Heart right ventricle (tissue), 16 donors: Measurements from ENCODE around the gene KIF2C. TPM values are rescaled to one million over a fixed set of nuclear protein-coding genes. Genes with fewer than 3 reads are reported as not detected.
A peak's percentile ranks its signal among the peaks of the same experiment; 100 is the strongest.

ENCODE experiments used
- ATAC-seq, 8 donors: fragments of 200-7000 bp; cut with Tn5 transposase; one replicate each; pipeline ENCODE4 v1.9.1; 2020; ENCODE audit warnings: mild to moderate bottlenecking in 8 of 8, moderate library complexity in 8 of 8, moderate number of reproducible peaks in 1 of 8
- DNase-seq, 2 donors: peaks; one replicate each; pipeline ENCODE4 v3.0.0-alpha.2; 2020
- H3K27ac ChIP-seq, 10 donors: fragments of 200-600 bp; sonication (generic) in 2 of 10; one replicate each; pipeline versions ENCODE4 v1.5.0 to v1.8.0; 2020 to 2022; ENCODE audit warnings: mild to moderate bottlenecking in 3 of 10
- H3K27me3 ChIP-seq, 7 donors: fragments of 200-600 bp; one replicate each; pipeline ENCODE4 v1.8.0; 2021 to 2022; ENCODE audit warnings: mild to moderate bottlenecking in 2 of 7
- H3K36me3 ChIP-seq, 9 donors: fragments of 200-600 bp; sonication (generic) in 1 of 9; one replicate each; pipeline versions ENCODE4 v1.5.0 to v1.8.0; 2020 to 2022; ENCODE audit warnings: mild to moderate bottlenecking in 2 of 9
- H3K4me1 ChIP-seq, 9 donors: fragments of 200-600 bp; sonication (generic) in 1 of 9; one replicate each; pipeline versions ENCODE4 v1.5.0 to v1.8.0; 2020 to 2022; ENCODE audit warnings: mild to moderate bottlenecking in 4 of 9
- H3K4me3 ChIP-seq, 10 donors: fragments of 200-600 bp; sonication (generic) in 2 of 10; one replicate each; pipeline versions ENCODE4 v1.5.0 to v1.8.0; 2020 to 2022; ENCODE audit warnings: mild to moderate bottlenecking in 7 of 10, moderate library complexity in 2 of 10
- H3K9me3 ChIP-seq, 11 donors: fragments of 200-600 bp in 10 of 11; sonication (generic) in 2 of 11; one replicate each; pipeline versions ENCODE4 v1.5.0 to v1.8.0; 2013 to 2022; ENCODE audit warnings: mild to moderate bottlenecking in 2 of 11, control low read depth in 1 of 11, moderate library complexity in 1 of 11
- CTCF ChIP-seq, 9 donors: fragments of 200-600 bp; sonication (generic) in 2 of 9; IDR thresholded peaks; one replicate each; pipeline versions ENCODE4 v1.5.0 to v1.8.0; 2021 to 2022; ENCODE audit warnings: antibody characterized with exemption in 9 of 9, mild to moderate bottlenecking in 5 of 9, moderate library complexity in 1 of 9
- WGBS, 2 donors: extraction: QIAGEN DNeasy Blood & Tissue Kit; methylation state at CpG; one replicate each; pipeline ENCODE4 v1.1.7; 2013; ENCODE audit warnings: inconsistent platforms in 1 of 2; 5-methylcytosine and 5-hydroxymethylcytosine counted together
- intact Hi-C, 10 donors: fragments of 100-400 bp; cut with DNase I; formaldehyde crosslinking; loops; one replicate each; pipeline versions ENCODE4 v1.11.1 to v1.14.2; 2022
- polyA plus RNA-seq, 2 donors: library from polyadenylated mRNA; stranded (reverse); fragments of 200-250 nt; gene quantifications; one replicate each; pipeline ENCODE4 v1.2.3, GENCODE V29; 2013
- total RNA-seq, 10 donors: library from RNA; stranded (reverse); fragmentation: NEBNext Ultra II Directional in 3 of 10; extraction: Animal tissue kit (Norgen Biotek cat#: 25700) in 3 of 10; gene quantifications; one replicate each; pipeline versions ENCODE4 v1.2.1 to v1.2.4, GENCODE V29; 2021 to 2023
- donor health status: Arrhythmogenic right ventricular cardiomyopathy.
- donor health status: ischemic (EF 13 %, LVEDD 7.1; RV severe dilation, severe dysfunction).
- donor health status: healthy with polysubstance abuse.
- donor health status: DM: no; HTN: yes; CAD: no.
- donor health status: DM: no; HTN: no; CAD: no.
- donor health status: ischemic (EF 25% LVEDD 6.9; RV normal size, moderate dysfunction).
- donor health status: ischemic (EF 25% LVEDD 5.7; RV mildly dilated, moderate dysfunction).
- donor health status: healthy.
- donor health status: DM: yes; HTN: yes; CAD: no.
- donor health status: Ischemic cardiomyopathy.
- donor health status: ischemic (EF 35%, LVEDD 5.7; RV mildly dilated, moderate dysfunction).
- donor health status: nonischemic (EF 11% LVEDD 7.7; RV severe dilation, severe dysfunction).
- donor health status: DM: yes; HTN: yes; CAD: no.
- donor health status: PGD.
- donor health status: ischemic (EF 29% LVEDD 5.4; RV normal size, mild dysfunction).
- donor health status: nonischemic (EF 23%, LVEDD 6.1; RV moderate dilation, normal function).

Gene KIF2C
- total and polyA plus RNA-seq, 12 donors = 0.22 to 3.7 (median 1.2) TPM

- Histone ChIP-seq H3K27ac (peak overlapping the region in 9 of 10 donors; percentile 47 to 100 (median 97)), H3K4me1 (peaks cover 32 to 78% (median 70%) of the 10 kb centered on the region in 9 donors), H3K9me3 (no peaks in the 10 kb centered on the region), H3K36me3 (peaks cover 0 to 48% (median 23%) of the 10 kb centered on the region in 9 donors), H3K27me3 (no peaks in the 10 kb centered on the region), H3K4me3 (peak overlapping the region in 5 of 10 donors; percentile 77 to 98 (median 89))
- ATAC-seq (no peak), DNase-seq (no peak)
- no peak for TF ChIP-seq CTCF (IDR thresholded peaks at IDR 0.05)
- intact Hi-C loops = loop anchor here in 1 of 10 donors (5.0 kb wide), 1 partner anchor 34 kb away; no protein-coding TSS in a partner anchor
- WGBS, 2 donors = 89 to 92% methylated on average over 9 of the region's 9 CpGs
Observed at GRCh38 chr1:44803062-44803311, 63.4 kb downstream of the KIF2C start.

- no peaks in the 10 kb centered on the region for H3K9me3 ChIP-seq
- no peak for TF ChIP-seq CTCF (IDR thresholded peaks at IDR 0.05)
- intact Hi-C loops = loop anchor here in 1 of 10 donors (5.0 kb wide), 1 partner anchor 34 kb away; no protein-coding TSS in a partner anchor
- H3K4me1 ChIP-seq = peaks cover 35 to 84% (median 76%) of the 10 kb centered on the region in 9 donors
- H3K27ac ChIP-seq = peak overlapping the region in 9 of 10 donors; percentile 47 to 100 (median 97)
- 84 to 87% methylated on average over 13 of the region's 13 CpGs for WGBS, 2 donors
- peak overlapping the region in 3 of 10 donors; percentile 3 to 98 (median 88) for H3K4me3 ChIP-seq
- ATAC-seq (no peak), DNase-seq (no peak)
- no peaks in the 10 kb centered on the region for H3K27me3 ChIP-seq
- H3K36me3 ChIP-seq = peaks cover 0 to 48% (median 23%) of the 10 kb centered on the region in 9 donors
Observed at GRCh38 chr1:44803312-44804095, 63.9 kb downstream of the KIF2C start.

GRCh38 chr1:44805311-44806024 is 65.8 kb downstream of the KIF2C start:
- DNase-seq = no peak
- Histone ChIP-seq H3K27me3 (no peaks in the 10 kb centered on the region), H3K4me1 (peaks cover 55 to 95% (median 88%) of the 10 kb centered on the region in 9 donors), H3K4me3 (no peak overlapping the region), H3K27ac (peak overlapping the region in 9 of 10 donors; percentile 92 to 100 (median 99)), H3K9me3 (no peaks in the 10 kb centered on the region), H3K36me3 (peaks cover 0 to 48% (median 23%) of the 10 kb centered on the region in 9 donors)
- WGBS, 2 donors = 90 to 92% methylated on average over 20 of the region's 20 CpGs
- no peak for ATAC-seq
- intact Hi-C loops = no loop called here
- TF ChIP-seq CTCF (IDR thresholded peaks at IDR 0.05) = no peak

GRCh38 chr1:44806025-44806703 is 66.5 kb downstream of the KIF2C start:
- 80 to 93% methylated on average over 68 to 70 of the region's 70 CpGs for WGBS, 2 donors
- H3K4me1 ChIP-seq = peaks cover 61 to 98% (median 90%) of the 10 kb centered on the region in 9 donors

More at GRCh38 chr1:44806025-44806703, 66.5 kb downstream of the KIF2C start:
- no peaks in the 10 kb centered on the region for H3K9me3 ChIP-seq
- intact Hi-C loops = no loop called here
- H3K27me3 ChIP-seq = no peaks in the 10 kb centered on the region
- H3K36me3 ChIP-seq = peaks cover 0 to 48% (median 23%) of the 10 kb centered on the region in 9 donors
- ATAC-seq = no peak
- DNase-seq = no peak
- peak overlapping the region; percentile 92 to 100 (median 99) for H3K27ac ChIP-seq
- TF ChIP-seq CTCF (IDR thresholded peaks at IDR 0.05) = no peak
- peak overlapping the region in 6 of 10 donors; percentile 1 to 46 (median 20) for H3K4me3 ChIP-seq
